Right lobe of liver (tissue), 6 donors: ENCODE data around the gene HDGFL3. TPM values are rescaled to one million over a fixed set of nuclear protein-coding genes. Genes with fewer than 3 reads are reported as not detected.

Experiments used
- ATAC-seq, 4 donors: fragments of 200-7000 bp; cut with Tn5 transposase; one replicate each; pipeline ENCODE4 v1.9.1; 2020; ENCODE audit warnings: mild to moderate bottlenecking in 4 of 4, moderate library complexity in 4 of 4
- DNase-seq, 3 donors: peaks; one replicate each; pipeline ENCODE4 v3.0.0-alpha.2; 2020
- H3K27ac ChIP-seq, 3 donors: fragments of 200-600 bp; one replicate each; pipeline ENCODE4 v1.8.0; 2022
- H3K27me3 ChIP-seq, 2 donors: fragments of 200-600 bp; one replicate each; pipeline ENCODE4 v1.8.0; 2022
- H3K36me3 ChIP-seq, 4 donors: fragments of 200-600 bp; sonication (generic) in 1 of 4; one replicate each; pipeline versions ENCODE4 v1.5.1 to v1.8.0; 2017 to 2022; ENCODE audit warnings: control low read depth in 1 of 4
- H3K4me1 ChIP-seq, 4 donors: fragments of 200-600 bp; sonication (generic) in 1 of 4; one replicate each; pipeline versions ENCODE4 v1.5.1 to v1.8.0; 2017 to 2022; ENCODE audit warnings: control low read depth in 1 of 4
- H3K4me3 ChIP-seq, 3 donors: fragments of 200-600 bp; one replicate each; pipeline ENCODE4 v1.8.0; 2022
- H3K9me3 ChIP-seq, 4 donors: fragments of 200-600 bp; sonication (generic) in 1 of 4; one replicate each; pipeline versions ENCODE4 v1.5.1 to v1.8.0; 2017 to 2022; ENCODE audit warnings: control low read depth in 1 of 4
- CTCF ChIP-seq, 4 donors: fragments of 200-600 bp in 3 of 4; fragments of 450-650 bp in 1 of 4; IDR thresholded peaks; one replicate each; pipeline versions ENCODE4 v1.5.1 to v1.8.0; 2016 to 2022; ENCODE audit warnings: antibody characterized with exemption in 4 of 4, mild to moderate bottlenecking in 2 of 4
- POLR2A ChIP-seq: fragments of 450-650 bp; IDR thresholded peaks from one replicate; pipeline ENCODE4 v1.6.1; 2017; ENCODE audit warnings: antibody characterized with exemption, mild to moderate bottlenecking
- WGBS: methylation state at CpG from one replicate; pipeline ENCODE4 v1.1.6; 2018; ENCODE audit warnings: low coverage, low lambda C conversion rate; ENCODE audit not compliant: insufficient coverage; ENCODE audit errors: missing lambda C conversion rate; 5-methylcytosine and 5-hydroxymethylcytosine counted together
- intact Hi-C, 2 donors: fragments of 100-400 bp; cut with DNase I; formaldehyde crosslinking; loops; one replicate each; pipeline versions ENCODE4 v1.11.2 to v1.14.1; 2022
- total RNA-seq, 6 experiments: library from RNA; depleted of rRNA in 2 of 6; stranded (reverse); fragments of >200 nt in 2 of 6; fragmentation: NEBNext Ultra II Directional in 3 of 6; extraction: Animal tissue kit (Norgen Biotek cat#: 25700) in 3 of 6; gene quantifications; one replicate each; pipeline versions ENCODE4 v1.1.0 to v1.2.4, GENCODE V29; 2016 to 2023
- donor health status: DM: no; HTN: yes; CAD: no.
- donor health status: DM: no; HTN: no; CAD: no.
- donor health status: DM: no; HTN: no; CAD: no.
- donor health status: DM: no; HTN: yes; CAD: no.
- donor health status: DM: no; HTN: yes; CAD: no.

Gene HDGFL3
- total RNA-seq, 6 experiments from 2014 or later: 0.70 to 3.3 (median 1.7) TPM

DNA sequence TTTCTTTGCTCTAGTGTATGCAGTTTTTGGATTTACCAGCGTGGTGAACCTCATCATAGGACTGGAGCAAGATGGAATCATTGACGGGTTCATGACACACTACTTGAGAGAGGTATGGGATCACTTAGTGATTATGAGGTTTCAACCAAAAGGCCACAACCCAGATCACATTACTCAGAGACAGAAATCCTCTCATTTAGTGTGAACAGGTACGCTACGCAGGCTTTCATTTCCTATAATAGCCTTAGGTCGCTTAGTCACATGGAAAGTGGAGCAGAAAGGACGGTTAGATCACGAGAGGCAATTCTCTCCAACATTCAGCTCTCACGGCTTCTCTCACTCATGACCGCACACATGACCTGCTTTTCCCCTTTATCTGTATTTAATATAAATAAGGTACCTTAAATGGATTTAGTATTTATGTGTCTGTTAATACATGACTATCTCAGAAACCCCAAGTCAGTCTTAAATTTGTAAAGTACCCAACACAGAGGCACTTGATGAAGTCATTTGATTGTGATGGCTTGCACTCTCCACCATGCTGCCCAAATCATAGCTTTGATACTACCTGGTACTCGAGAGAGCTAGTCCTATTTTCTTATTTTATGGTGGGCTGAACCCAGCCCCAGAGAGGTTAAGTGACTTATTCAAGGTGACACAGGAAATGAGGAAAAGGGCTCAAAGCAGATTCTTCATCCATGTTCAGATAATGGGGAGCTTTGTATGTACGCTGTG is 91.6 kb downstream of the HDGFL3 start:
- H3K27ac ChIP-seq: no peak overlapping the region
- 89% methylated on average over 10 of the region's 11 CpGs for WGBS
- H3K36me3 ChIP-seq: no peaks in the 10 kb centered on the region
- H3K4me3 ChIP-seq: no peak overlapping the region
- intact Hi-C loops: no loop called here
- H3K9me3 ChIP-seq: no peaks in the 10 kb centered on the region
- TF ChIP-seq POLR2A (no peak), CTCF (IDR thresholded peaks at IDR 0.05) (no peak)
- DNase-seq: no peak
- H3K4me1 ChIP-seq: no peaks in the 10 kb centered on the region
- ATAC-seq: no peak
- no peaks in the 10 kb centered on the region for H3K27me3 ChIP-seq

GRCh38 chr15:83115410-83115809 is 92.2 kb downstream of the HDGFL3 start:
- WGBS: 52% methylated on average over 2 of the region's 3 CpGs

GRCh38 chr15:83114856-83115255 is 92.8 kb downstream of the HDGFL3 start:
- intact Hi-C loops: no loop called here
- ATAC-seq (no peak), DNase-seq (no peak)
- no peak overlapping the region for H3K4me3 ChIP-seq
- TF ChIP-seq CTCF (IDR thresholded peaks at IDR 0.05) (no peak), POLR2A (no peak)
- H3K27me3 ChIP-seq: no peaks in the 10 kb centered on the region
- no peaks in the 10 kb centered on the region for H3K9me3 ChIP-seq
- 76% methylated on average over 6 of the region's 6 CpGs for WGBS
- no peaks in the 10 kb centered on the region for H3K36me3 ChIP-seq
- no peaks in the 10 kb centered on the region for H3K4me1 ChIP-seq
- no peak overlapping the region for H3K27ac ChIP-seq

More at GRCh38 chr15:83115410-83115809, 92.2 kb downstream of the HDGFL3 start:
- Histone ChIP-seq H3K27ac (no peak overlapping the region), H3K27me3 (no peaks in the 10 kb centered on the region), H3K4me3 (no peak overlapping the region), H3K4me1 (no peaks in the 10 kb centered on the region), H3K9me3 (no peaks in the 10 kb centered on the region), H3K36me3 (no peaks in the 10 kb centered on the region)
- TF ChIP-seq CTCF (IDR thresholded peaks at IDR 0.05) (no peak), POLR2A (no peak)
- ATAC-seq (no peak), DNase-seq (no peak)
- intact Hi-C loops: no loop called here

- TF ChIP-seq POLR2A: no peak
- TF ChIP-seq CTCF (IDR thresholded peaks at IDR 0.05): no peak
- ATAC-seq (no peak), DNase-seq (no peak)
- Histone ChIP-seq H3K4me3 (no peak overlapping the region), H3K4me1 (no peaks in the 10 kb centered on the region), H3K36me3 (no peaks in the 10 kb centered on the region), H3K9me3 (no peaks in the 10 kb centered on the region), H3K27me3 (no peaks in the 10 kb centered on the region), H3K27ac (no peak overlapping the region)
- intact Hi-C loops: no loop called here
- WGBS: 54% methylated on average over 3 of the region's 5 CpGs
Measured at GRCh38 chr15:83113881-83114674, 93.5 kb downstream of the HDGFL3 start.
